HEK293 (cell line): ENCODE results near the gene STK39.

ENCODE experiments used
- OSR2 ChIP-seq: fragments of 450-650 bp; formaldehyde crosslinking; IDR thresholded peaks from 2 replicates; pipeline ENCODE4 v1.5.1; 2016; ENCODE audit warnings: missing biosample characterization, missing genetic modification characterization
- YY1 ChIP-seq: fragments of 450-650 bp; formaldehyde crosslinking; IDR thresholded peaks from 2 replicates; pipeline ENCODE4 v1.5.1; 2018; ENCODE audit warnings: missing biosample characterization, missing genetic modification characterization
- ZBTB20 ChIP-seq: fragments of 450-650 bp; formaldehyde crosslinking; IDR thresholded peaks from 2 replicates; pipeline ENCODE4 v1.5.1; 2016; ENCODE audit warnings: missing biosample characterization, missing genetic modification characterization
- ZBTB7A ChIP-seq: fragments of 450-650 bp; formaldehyde crosslinking; IDR thresholded peaks from 2 replicates; pipeline ENCODE4 v1.5.1; 2016; ENCODE audit warnings: low read depth, missing biosample characterization, missing genetic modification characterization
- ZNF155 ChIP-seq: fragments of 450-650 bp; formaldehyde crosslinking; IDR thresholded peaks from 2 replicates; pipeline ENCODE4 v1.5.1; 2016; ENCODE audit warnings: missing biosample characterization, missing genetic modification characterization
- ZNF510 ChIP-seq: fragments of 450-650 bp; formaldehyde crosslinking; IDR thresholded peaks from 2 replicates; pipeline ENCODE4 v1.5.1; 2018; ENCODE audit warnings: mild to moderate bottlenecking, missing genetic modification characterization, missing biosample characterization; ENCODE audit not compliant: insufficient replicate concordance
- ZNF600 ChIP-seq: fragments of 450-650 bp; formaldehyde crosslinking; IDR thresholded peaks from 2 replicates; pipeline ENCODE4 v1.5.1; 2016; ENCODE audit warnings: missing biosample characterization, missing genetic modification characterization
- TF ChIP-seq, protein P1 (sequence below): fragments of 450-650 bp; formaldehyde crosslinking; IDR thresholded peaks from 2 replicates; pipeline ENCODE4 v1.5.1; 2016; ENCODE audit warnings: missing biosample characterization, missing genetic modification characterization
- TF ChIP-seq, protein P2 (sequence below): fragments of 450-650 bp; formaldehyde crosslinking; IDR thresholded peaks from 2 replicates; pipeline ENCODE4 v1.5.1; 2016; ENCODE audit warnings: missing biosample characterization, missing genetic modification characterization

- TF ChIP-seq, protein P1, sequence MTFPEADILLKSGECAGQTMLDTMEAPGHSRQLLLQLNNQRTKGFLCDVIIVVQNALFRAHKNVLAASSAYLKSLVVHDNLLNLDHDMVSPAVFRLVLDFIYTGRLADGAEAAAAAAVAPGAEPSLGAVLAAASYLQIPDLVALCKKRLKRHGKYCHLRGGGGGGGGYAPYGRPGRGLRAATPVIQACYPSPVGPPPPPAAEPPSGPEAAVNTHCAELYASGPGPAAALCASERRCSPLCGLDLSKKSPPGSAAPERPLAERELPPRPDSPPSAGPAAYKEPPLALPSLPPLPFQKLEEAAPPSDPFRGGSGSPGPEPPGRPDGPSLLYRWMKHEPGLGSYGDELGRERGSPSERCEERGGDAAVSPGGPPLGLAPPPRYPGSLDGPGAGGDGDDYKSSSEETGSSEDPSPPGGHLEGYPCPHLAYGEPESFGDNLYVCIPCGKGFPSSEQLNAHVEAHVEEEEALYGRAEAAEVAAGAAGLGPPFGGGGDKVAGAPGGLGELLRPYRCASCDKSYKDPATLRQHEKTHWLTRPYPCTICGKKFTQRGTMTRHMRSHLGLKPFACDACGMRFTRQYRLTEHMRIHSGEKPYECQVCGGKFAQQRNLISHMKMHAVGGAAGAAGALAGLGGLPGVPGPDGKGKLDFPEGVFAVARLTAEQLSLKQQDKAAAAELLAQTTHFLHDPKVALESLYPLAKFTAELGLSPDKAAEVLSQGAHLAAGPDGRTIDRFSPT (tag by site-specific recombination) = no peak
- TF ChIP-seq, protein P2, sequence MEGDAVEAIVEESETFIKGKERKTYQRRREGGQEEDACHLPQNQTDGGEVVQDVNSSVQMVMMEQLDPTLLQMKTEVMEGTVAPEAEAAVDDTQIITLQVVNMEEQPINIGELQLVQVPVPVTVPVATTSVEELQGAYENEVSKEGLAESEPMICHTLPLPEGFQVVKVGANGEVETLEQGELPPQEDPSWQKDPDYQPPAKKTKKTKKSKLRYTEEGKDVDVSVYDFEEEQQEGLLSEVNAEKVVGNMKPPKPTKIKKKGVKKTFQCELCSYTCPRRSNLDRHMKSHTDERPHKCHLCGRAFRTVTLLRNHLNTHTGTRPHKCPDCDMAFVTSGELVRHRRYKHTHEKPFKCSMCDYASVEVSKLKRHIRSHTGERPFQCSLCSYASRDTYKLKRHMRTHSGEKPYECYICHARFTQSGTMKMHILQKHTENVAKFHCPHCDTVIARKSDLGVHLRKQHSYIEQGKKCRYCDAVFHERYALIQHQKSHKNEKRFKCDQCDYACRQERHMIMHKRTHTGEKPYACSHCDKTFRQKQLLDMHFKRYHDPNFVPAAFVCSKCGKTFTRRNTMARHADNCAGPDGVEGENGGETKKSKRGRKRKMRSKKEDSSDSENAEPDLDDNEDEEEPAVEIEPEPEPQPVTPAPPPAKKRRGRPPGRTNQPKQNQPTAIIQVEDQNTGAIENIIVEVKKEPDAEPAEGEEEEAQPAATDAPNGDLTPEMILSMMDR (tag by site-specific recombination) = no peak
- no peak for TF ChIP-seq OSR2 (tag by site-specific recombination)
- no peak for TF ChIP-seq ZNF155 (tag by site-specific recombination)
- TF ChIP-seq ZBTB20 = no peak
- TF ChIP-seq YY1 (tag by site-specific recombination) = no peak
- TF ChIP-seq ZNF600 (tag by site-specific recombination) = no peak
- no peak for TF ChIP-seq ZBTB7A (tag by site-specific recombination)
- TF ChIP-seq ZNF510 (tag by site-specific recombination) = no peak
Observed at GRCh38 chr2:168035458-168035857, 211.9 kb downstream of the STK39 start.
